ENCODE measurements around the gene MED27. TPM values are rescaled to one million over a fixed set of nuclear protein-coding genes. Genes with fewer than 3 reads are reported as not detected.
A peak's percentile ranks its signal among the peaks of the same experiment; 100 is the strongest.

MED27 gene
- total RNA-seq, 2 donors from 2014 or later, result 29.0 to 30.5 TPM

DNA sequence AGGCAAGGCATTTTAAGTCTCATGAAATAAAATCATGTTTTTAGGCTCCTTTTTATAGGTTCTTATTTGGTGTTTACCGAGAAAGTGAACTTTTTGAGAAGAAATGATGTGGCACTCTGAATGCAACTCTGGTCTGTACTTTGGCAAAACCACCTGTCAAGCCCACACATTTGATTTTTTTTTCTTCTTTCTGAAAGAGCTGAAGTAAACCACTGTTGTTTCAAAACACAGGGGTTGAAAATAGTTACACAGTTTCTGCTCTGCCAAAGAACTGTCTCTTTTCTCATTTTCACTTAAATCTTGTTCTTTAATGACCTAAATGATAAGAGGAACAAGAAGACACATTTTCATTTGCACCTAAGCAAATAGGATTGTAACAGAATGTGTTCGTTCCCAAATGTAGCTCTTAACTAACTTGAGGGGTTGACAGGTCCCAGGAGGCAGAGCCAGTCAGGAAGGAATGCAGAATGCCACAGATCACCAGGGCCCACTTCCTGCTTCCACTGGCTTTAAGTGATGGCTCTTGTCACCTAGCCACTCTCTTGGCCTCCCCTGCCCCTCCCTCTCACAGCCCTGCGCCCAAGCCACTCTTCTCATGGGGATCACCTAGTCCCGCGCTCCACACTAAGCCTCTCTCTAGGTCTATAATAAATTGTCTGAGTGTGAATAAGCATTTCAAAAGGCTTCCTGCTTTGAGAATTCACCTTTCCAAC is 47.3 kb downstream of the MED27 start:
- Mint-ChIP-seq H3K36me3 (ENCODE audit: insufficient read depth in 2 of 2) (no peaks in the 10 kb centered on the region), H3K9me3 (no peaks in the 10 kb centered on the region), H3K4me1 (ENCODE audit: low read depth) (peaks cover 69% of the 10 kb centered on the region), H3K27me3 (ENCODE audit: low read depth) (no peaks in the 10 kb centered on the region), H3K27ac (no peak overlapping the region), H3K4me3 (no peak overlapping the region)
- DNase-seq (no peak), ATAC-seq (replicated peaks in 1 of 2) (peak; percentile 32 to 62)

DNA sequence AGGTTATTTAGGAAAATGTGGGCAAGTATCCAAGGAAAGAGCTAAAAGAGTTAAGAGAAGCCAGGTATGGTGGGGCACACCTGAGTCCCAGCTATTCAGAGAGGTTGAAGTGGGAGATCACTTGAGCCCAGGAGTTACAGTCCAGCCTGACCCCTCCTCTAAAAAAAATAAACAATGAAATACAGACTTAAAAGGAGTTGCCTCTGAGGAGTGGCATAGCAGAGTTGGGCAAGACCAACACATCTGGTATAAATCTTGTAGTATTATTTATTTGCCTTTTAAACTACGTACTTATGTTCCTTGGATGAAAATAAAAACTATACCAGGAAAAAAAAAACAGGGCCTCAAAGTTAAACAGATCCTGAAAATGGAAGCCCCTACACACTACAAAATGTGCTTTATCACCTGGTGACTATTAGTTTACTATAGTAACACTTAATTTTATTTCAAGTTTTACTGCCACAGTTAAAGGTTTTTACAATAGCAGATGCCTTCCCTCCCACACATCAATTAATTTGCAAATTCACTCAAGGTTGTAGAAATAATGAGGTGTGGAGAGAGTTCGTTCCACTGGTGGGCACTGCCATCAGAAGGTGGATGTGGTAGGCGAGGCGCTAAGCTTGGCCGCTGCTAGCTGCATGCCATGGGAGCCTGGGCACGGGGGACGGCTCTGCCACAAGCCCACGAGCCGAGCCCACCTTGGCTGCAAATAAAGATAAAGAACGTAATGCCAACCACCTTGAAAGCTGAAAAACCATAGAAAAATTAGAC is 48.0 kb downstream of the MED27 start:
- ATAC-seq (replicated peaks in 1 of 2) (peak in 1 of 2 donors; percentile 17), DNase-seq (no peak)
- peaks cover 65% of the 10 kb centered on the region for H3K4me1 Mint-ChIP-seq (ENCODE audit: low read depth)
- H3K27me3 Mint-ChIP-seq (ENCODE audit: low read depth), result no peaks in the 10 kb centered on the region
- no peak overlapping the region for H3K4me3 Mint-ChIP-seq
- H3K36me3 Mint-ChIP-seq (ENCODE audit: insufficient read depth in 2 of 2), result no peaks in the 10 kb centered on the region
- H3K27ac Mint-ChIP-seq, result no peak overlapping the region
- H3K9me3 Mint-ChIP-seq, result no peaks in the 10 kb centered on the region

DNA sequence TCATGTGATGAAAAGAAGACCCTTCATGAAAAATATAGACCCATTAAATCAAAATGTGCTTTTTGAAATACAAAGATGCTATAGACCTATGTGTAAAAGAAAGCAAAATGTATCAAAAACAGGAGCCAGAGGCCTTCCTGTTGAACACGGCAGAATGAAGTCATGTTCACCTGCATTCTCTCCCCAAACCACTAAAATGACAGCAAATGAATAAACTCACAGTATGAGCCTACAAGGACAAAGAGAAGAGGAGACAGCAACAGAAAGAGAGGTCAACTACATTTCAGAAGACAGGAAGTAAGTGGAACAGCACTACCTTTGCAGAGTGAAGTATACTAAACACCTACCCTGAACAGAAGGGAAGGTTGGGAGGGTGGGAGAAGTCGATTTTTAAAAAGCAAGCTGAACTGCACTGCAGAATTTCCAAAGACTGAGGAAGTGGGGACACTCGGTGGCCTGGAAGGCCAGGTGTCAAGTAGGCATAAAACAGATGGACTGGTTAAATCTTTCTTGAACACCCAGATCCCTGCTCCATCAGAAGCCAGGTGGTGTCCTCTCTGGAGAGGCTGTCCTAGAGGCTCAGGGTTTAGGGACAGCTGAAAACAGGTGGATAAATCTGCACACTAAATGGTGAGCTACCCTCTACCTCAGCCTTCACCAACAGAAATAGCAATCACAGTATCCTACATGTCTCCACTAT is 48.9 kb downstream of the MED27 start:
- Mint-ChIP-seq H3K27me3 (ENCODE audit: low read depth) (no peaks in the 10 kb centered on the region), H3K9me3 (no peaks in the 10 kb centered on the region), H3K27ac (no peak overlapping the region), H3K4me1 (ENCODE audit: low read depth) (peaks cover 57% of the 10 kb centered on the region), H3K36me3 (ENCODE audit: insufficient read depth in 2 of 2) (no peaks in the 10 kb centered on the region), H3K4me3 (no peak overlapping the region)
- no peak for DNase-seq
- peak; percentile 43 to 66 for ATAC-seq (replicated peaks in 1 of 2)

DNA sequence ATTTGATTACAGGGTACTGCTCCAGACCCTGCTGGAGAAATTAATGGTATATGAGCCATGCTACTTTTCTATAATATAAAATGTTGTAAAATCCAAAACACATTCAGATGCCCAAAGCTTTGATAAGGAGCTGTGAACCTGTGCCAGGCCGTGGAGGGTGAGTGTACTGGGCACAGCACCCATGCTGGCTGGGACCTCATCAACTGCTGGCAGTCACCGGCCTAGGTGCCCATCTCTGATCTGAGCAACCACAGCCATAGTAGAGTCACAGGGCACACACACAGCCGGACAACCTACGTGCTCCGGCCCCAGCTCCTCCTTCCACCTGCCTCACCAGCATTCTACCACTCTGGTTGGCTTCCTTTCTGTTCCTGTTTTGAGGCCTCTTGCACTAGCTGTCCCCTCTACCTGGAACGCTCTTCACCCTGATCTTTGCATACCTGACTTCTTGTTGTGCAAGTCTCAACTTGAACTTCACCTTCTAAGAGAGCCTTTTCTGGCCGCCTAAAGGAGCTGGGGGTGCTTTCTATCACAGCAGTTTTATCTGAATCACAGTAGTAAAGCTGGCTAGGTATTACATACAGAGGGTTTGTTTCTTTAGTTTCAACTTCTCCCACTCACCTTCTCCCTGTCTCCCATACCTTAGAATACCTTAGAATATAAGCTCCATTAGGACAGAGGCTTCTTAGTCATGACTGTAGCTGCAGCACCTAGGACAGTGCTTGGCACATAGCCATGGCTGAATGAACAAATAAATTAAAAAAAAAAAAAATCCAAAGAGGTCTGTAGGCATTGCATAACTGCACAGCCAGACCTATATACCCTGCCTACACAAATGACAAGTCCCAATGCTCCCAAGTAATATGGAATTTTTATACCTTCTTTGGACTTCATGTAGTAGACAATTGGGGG is 51.7 kb downstream of the MED27 start:
- Mint-ChIP-seq H3K36me3 (ENCODE audit: insufficient read depth in 2 of 2) (no peaks in the 10 kb centered on the region), H3K4me3 (no peak overlapping the region), H3K9me3 (peaks cover 0 to 1% of the 10 kb centered on the region in 2 donors), H3K27ac (no peak overlapping the region), H3K4me1 (ENCODE audit: low read depth) (peaks cover 31% of the 10 kb centered on the region), H3K27me3 (ENCODE audit: low read depth) (no peaks in the 10 kb centered on the region)
- no peak for DNase-seq
- no peak for ATAC-seq (replicated peaks in 1 of 2)

DNA sequence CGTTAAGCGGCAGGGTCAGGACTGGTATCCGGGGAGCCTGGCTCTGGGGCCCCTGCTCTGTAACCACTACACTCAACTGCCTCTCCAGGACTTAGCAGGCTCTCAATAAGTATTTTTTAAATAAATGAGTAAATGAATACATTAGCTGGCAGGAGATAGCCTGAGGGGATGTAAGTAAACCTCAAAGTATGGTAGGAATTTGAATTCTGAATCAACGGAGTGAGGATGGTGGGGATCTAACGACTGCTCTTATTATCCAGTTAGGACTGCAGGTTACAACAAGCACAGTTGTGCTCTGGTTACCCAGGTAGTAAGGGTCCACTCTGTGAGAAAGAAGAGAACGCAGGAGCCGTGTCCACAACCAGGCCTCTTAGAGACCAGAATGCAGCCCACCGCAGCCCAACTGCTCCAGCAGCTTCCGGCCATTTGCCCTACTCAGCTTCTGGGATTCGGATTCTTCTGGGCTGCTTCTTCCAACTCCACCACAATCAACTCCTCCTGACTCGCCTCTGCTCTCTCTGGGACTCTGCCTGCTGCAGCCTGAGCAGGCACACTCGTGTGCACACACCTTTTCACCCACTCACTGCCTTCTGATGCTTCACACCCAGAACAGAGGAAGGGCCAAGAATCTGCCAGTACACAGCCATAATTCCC is 52.6 kb downstream of the MED27 start:
- Mint-ChIP-seq H3K4me3 (no peak overlapping the region), H3K36me3 (ENCODE audit: insufficient read depth in 2 of 2) (no peaks in the 10 kb centered on the region), H3K27ac (no peak overlapping the region), H3K4me1 (ENCODE audit: low read depth) (peaks cover 21% of the 10 kb centered on the region), H3K9me3 (peaks cover 0 to 3% of the 10 kb centered on the region in 2 donors), H3K27me3 (ENCODE audit: low read depth) (no peaks in the 10 kb centered on the region)
- ATAC-seq (replicated peaks in 1 of 2), result no peak
- no peak for DNase-seq

DNA sequence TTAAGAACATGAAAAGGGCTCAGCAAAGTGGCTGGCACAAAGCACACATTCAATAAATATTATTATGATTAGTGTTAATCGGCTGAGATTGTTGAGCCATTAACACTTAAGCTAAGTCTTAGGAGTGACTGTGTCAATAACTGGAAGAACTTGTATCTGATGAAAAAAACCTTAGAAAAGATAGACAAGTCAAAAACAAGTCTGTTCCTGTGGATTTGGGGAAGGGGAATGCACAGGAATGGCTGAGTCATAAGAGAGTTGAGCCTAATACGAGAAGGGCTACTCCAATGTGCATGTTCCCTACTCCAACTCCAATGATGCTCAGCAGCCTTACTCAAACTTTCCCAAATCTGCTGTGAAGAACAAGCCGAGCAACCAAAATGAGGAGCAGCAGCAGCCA is 53.9 kb downstream of the MED27 start:
- no peak overlapping the region for H3K4me3 Mint-ChIP-seq
- H3K36me3 Mint-ChIP-seq (ENCODE audit: insufficient read depth in 2 of 2), result no peaks in the 10 kb centered on the region
- H3K27me3 Mint-ChIP-seq (ENCODE audit: low read depth), result no peaks in the 10 kb centered on the region
- ATAC-seq (replicated peaks in 1 of 2) (no peak), DNase-seq (no peak)
- H3K9me3 Mint-ChIP-seq, result peaks cover 0 to 3% of the 10 kb centered on the region in 2 donors
- H3K4me1 Mint-ChIP-seq (ENCODE audit: low read depth), result peaks cover 11% of the 10 kb centered on the region
- H3K27ac Mint-ChIP-seq, result no peak overlapping the region

DNA sequence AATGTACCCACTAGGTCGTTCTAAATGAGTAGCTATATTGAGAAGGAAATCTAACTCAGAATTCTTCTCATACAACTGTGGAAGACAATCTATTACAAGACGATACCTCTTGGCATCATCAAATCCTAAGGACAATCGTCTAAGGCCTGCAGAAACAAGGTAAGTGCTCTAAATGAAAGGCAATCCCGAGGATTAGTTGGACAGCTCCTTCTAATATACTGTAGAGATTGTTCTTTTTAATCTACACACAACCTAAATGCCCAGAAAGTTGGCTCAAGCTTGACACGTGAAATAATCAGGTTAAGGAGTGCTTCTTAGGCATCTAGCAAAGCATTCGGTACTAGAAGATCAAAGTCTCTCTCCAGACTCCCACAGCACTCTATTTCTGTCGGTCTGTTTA is 55.1 kb downstream of the MED27 start:
- no peak overlapping the region for H3K4me3 Mint-ChIP-seq
- peaks cover 0 to 3% of the 10 kb centered on the region in 2 donors for H3K9me3 Mint-ChIP-seq
- peaks cover 4% of the 10 kb centered on the region for H3K4me1 Mint-ChIP-seq (ENCODE audit: low read depth)
- H3K36me3 Mint-ChIP-seq (ENCODE audit: insufficient read depth in 2 of 2), result no peaks in the 10 kb centered on the region
- no peak for DNase-seq
- ATAC-seq (replicated peaks in 1 of 2), result no peak
- no peak overlapping the region for H3K27ac Mint-ChIP-seq
- H3K27me3 Mint-ChIP-seq (ENCODE audit: low read depth), result no peaks in the 10 kb centered on the region

DNA sequence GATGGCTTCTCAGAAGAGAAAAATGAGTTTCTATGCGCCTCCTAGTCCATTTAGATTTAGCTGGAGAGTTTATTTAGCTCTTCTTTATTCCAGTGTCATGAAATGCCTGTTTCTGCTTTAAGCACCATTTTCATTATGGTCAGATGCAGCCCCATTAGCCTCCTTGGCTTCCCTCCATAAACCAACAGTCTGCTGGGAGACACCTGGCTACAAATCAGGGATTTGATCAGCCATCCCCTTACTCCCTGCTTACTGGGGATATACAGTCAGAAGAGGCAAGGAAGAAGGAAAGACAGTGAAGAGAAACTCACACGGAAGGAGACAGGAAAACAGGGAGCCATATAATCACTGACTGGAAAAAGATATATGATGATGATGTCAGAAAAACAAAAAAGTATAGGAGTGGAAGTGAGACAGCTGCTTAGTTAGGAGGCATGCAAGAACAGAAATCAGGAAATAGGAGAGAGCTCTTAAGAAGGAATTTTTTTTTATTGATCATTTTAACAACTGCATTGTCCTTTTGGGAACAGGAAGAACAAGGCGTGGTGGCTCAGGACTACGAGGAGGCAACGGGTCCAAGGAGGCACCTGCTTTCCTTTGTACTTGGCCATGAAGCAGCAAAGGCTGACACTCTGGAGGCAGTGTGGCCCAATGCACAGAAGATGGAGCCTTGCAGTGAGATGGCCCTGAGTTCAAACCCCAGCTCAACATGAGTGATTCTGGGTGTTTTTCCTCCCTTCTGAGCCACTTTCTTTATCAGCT is 56.1 kb downstream of the MED27 start:
- Mint-ChIP-seq H3K4me1 (ENCODE audit: low read depth) (peaks cover 1% of the 10 kb centered on the region), H3K27me3 (ENCODE audit: low read depth) (no peaks in the 10 kb centered on the region), H3K4me3 (no peak overlapping the region), H3K9me3 (peaks cover 0 to 3% of the 10 kb centered on the region in 2 donors), H3K36me3 (ENCODE audit: insufficient read depth in 2 of 2) (no peaks in the 10 kb centered on the region), H3K27ac (no peak overlapping the region)
- ATAC-seq (replicated peaks in 1 of 2) (no peak), DNase-seq (no peak)

DNA sequence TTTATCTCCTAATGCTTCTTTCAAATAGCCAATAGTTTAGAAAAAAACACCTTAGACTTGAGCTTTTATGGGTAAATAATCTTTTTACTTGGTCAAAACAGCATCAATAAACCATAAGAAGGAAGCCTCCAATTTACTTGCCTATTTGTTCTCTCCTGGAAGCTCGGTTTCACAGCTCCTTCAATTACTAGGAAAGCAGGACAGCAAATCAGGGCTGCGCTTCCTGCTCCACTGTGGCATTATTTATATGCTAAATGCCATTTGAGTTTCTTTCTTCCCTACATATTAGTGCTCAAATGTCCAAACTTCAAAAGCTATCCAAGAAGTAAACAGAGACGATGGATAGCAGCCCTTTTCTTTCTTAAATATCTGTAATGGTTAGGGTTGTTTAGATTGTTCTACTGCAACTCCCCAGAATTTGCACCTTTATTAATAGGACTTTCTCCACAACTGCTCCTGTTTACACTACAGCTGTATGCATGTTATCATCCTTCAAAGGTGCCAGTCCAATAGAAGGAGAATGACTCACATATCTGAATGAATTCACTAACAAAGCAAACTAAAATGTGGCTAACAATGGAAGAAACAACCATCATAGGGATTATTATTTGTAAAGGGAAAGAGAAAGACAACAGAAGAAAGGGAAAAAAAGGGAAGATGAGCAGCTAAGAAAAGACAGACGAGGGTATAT is 58.7 kb downstream of the MED27 start:
- ATAC-seq (replicated peaks in 1 of 2) (no peak), DNase-seq (no peak)
- no peaks in the 10 kb centered on the region for H3K27me3 Mint-ChIP-seq (ENCODE audit: low read depth)
- H3K4me1 Mint-ChIP-seq (ENCODE audit: low read depth), result peaks cover 5% of the 10 kb centered on the region
- H3K36me3 Mint-ChIP-seq (ENCODE audit: insufficient read depth in 2 of 2), result no peaks in the 10 kb centered on the region
- no peak overlapping the region for H3K27ac Mint-ChIP-seq
- H3K9me3 Mint-ChIP-seq, result peaks cover 0 to 3% of the 10 kb centered on the region in 2 donors
- H3K4me3 Mint-ChIP-seq, result no peak overlapping the region

DNA sequence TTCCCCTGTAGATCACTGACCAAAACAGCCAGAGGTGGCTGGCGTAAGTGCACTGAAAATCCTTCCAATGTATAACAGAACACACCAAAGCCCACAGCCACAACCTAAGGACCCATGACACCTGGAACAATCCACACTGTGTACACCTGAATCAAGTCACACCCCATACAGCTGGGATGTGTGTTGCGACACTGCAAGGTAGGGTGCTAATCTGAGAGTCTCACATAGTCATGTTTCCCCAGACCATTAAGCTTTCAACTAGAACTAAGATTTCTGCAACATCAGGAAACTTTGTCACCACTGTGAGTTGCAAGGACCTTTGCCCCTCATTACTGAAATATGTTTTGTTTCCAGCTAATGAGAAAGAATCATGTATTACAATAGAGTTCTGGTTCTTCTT is 59.4 kb downstream of the MED27 start:
- no peak overlapping the region for H3K4me3 Mint-ChIP-seq

DNA sequence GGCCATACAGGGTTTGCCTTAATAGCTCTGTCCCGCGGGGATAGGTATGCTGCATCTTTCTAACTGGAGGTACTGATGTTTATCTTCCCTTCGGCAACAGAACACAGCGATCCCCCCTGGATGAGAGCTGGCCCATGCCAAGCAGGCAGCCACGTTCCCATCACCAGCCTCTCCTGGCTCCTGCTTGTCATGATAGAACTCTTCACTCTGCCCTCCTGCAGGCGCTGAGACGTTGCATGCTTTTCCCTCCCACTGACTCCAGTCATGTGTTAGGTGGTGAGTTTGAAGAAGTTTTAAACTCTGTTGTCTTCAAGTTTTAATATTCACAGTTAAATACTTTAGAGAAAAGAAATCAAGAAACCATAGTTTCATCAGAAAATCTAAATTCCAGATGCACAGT is 60.0 kb downstream of the MED27 start:
- H3K36me3 Mint-ChIP-seq (ENCODE audit: insufficient read depth in 2 of 2), result no peaks in the 10 kb centered on the region
- H3K27ac Mint-ChIP-seq, result no peak overlapping the region
- H3K27me3 Mint-ChIP-seq (ENCODE audit: low read depth), result no peaks in the 10 kb centered on the region
- no peak overlapping the region for H3K4me3 Mint-ChIP-seq
- peaks cover 5% of the 10 kb centered on the region for H3K4me1 Mint-ChIP-seq (ENCODE audit: low read depth)
- H3K9me3 Mint-ChIP-seq, result peaks cover 0 to 1% of the 10 kb centered on the region in 2 donors
- ATAC-seq (replicated peaks in 1 of 2), result no peak
- DNase-seq, result no peak

More for the DNA sequence above, 59.4 kb downstream of the MED27 start:
- Mint-ChIP-seq H3K27ac (no peak overlapping the region), H3K36me3 (ENCODE audit: insufficient read depth in 2 of 2) (no peaks in the 10 kb centered on the region), H3K27me3 (ENCODE audit: low read depth) (no peaks in the 10 kb centered on the region), H3K4me1 (ENCODE audit: low read depth) (peaks cover 5% of the 10 kb centered on the region), H3K9me3 (peaks cover 0 to 3% of the 10 kb centered on the region in 2 donors)
- ATAC-seq (replicated peaks in 1 of 2), result no peak
- no peak for DNase-seq

Data from activated T-cell treated with anti-CD3 and anti-CD28 coated beads, Interleukin-2, amount 50 U/mL, for 72 hours (primary cell).